Measurements from ENCODE around the gene DLGAP5.
A peak's percentile ranks its signal among the peaks of the same experiment; 100 is the strongest.

Gene DLGAP5

DNA sequence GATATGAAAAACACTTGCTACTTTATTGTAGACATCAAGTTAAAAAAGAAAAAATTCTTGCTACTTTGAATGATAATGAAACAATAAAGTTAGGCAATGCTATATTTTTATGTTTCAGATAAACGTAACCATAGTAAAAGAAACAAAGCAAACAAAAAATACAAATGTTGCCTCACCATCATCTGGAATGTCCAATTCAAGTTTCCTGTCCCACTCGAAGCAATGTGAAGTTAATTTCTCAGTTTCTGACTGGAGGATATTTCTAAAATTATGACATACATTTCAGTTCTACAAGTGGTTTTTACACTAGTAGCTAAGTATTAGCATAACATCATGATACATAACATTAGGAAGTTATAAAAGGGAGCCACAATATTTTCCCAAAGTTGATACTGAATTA is 20.9 kb downstream of the DLGAP5 start:
- Histone ChIP-seq H3K4me3 (ENCODE audit: low read length) (no peak overlapping the region), H4K20me1 (ENCODE audit: control insufficient read depth, insufficient read depth, low read depth, low read length) (no peaks in the 10 kb centered on the region), H3K79me2 (ENCODE audit: control insufficient read depth, low read length) (no peaks in the 10 kb centered on the region), H3K9me2 (replicated peaks; ENCODE audit: control insufficient read depth, low read length) (no peaks in the 10 kb centered on the region), H3F3A (ENCODE audit: control insufficient read depth, insufficient read depth) (no peaks in the 10 kb centered on the region), H3K27ac (ENCODE audit: low read depth, low read length) (no peak overlapping the region), H3K4me1 (ENCODE audit: control insufficient read depth, low read length) (no peaks in the 10 kb centered on the region), H3K4me2 (ENCODE audit: low read length) (no peak overlapping the region), H3K9me3 (ENCODE audit: control insufficient read depth, insufficient read depth, low read length) (no peaks in the 10 kb centered on the region), H3K27me3 (ENCODE audit: control insufficient read depth, low read length) (no peaks in the 10 kb centered on the region), H3K36me3 (ENCODE audit: control insufficient read depth, low read length) (peaks cover 59% of the 10 kb centered on the region)
- TF ChIP-seq, protein P1, sequence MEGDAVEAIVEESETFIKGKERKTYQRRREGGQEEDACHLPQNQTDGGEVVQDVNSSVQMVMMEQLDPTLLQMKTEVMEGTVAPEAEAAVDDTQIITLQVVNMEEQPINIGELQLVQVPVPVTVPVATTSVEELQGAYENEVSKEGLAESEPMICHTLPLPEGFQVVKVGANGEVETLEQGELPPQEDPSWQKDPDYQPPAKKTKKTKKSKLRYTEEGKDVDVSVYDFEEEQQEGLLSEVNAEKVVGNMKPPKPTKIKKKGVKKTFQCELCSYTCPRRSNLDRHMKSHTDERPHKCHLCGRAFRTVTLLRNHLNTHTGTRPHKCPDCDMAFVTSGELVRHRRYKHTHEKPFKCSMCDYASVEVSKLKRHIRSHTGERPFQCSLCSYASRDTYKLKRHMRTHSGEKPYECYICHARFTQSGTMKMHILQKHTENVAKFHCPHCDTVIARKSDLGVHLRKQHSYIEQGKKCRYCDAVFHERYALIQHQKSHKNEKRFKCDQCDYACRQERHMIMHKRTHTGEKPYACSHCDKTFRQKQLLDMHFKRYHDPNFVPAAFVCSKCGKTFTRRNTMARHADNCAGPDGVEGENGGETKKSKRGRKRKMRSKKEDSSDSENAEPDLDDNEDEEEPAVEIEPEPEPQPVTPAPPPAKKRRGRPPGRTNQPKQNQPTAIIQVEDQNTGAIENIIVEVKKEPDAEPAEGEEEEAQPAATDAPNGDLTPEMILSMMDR (IDR thresholded peaks at IDR 0.05; ENCODE audit: low read depth, low read length, poor library complexity, severe bottlenecking), result no peak
- TF ChIP-seq EZH2phosphoT487 (IDR thresholded peaks at IDR 0.05; ENCODE audit: borderline replicate concordance, low read length), result no peak

DNA sequence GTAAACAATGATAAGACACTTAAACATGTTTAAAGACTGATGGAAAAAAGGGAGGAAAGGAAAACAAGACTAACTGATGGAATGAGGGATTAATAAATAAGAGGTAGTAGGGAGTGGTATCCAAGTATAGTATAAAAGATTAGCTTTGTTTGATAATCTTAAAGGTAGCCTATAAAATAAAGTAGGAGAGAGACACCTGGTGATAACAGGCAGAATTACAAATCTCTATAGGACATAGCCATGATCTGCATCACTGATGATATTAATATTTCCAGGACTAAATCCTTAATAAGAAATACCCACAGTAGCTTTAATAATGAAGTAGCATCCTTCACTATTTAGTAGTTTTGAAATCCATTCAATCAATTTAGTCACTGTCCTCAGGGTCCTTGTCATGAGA is 30.4 kb downstream of the DLGAP5 start:
- peaks cover 75% of the 10 kb centered on the region for H3K36me3 ChIP-seq (ENCODE audit: control insufficient read depth, low read length)
- H3K79me2 ChIP-seq (ENCODE audit: control insufficient read depth, low read length), result no peaks in the 10 kb centered on the region
- H3K9me3 ChIP-seq (ENCODE audit: control insufficient read depth, insufficient read depth, low read length), result no peaks in the 10 kb centered on the region
- H3K4me3 ChIP-seq (ENCODE audit: low read length), result no peak overlapping the region
- no peaks in the 10 kb centered on the region for H3K27me3 ChIP-seq (ENCODE audit: control insufficient read depth, low read length)
- TF ChIP-seq, protein P1 (IDR thresholded peaks at IDR 0.05; ENCODE audit: low read depth, low read length, poor library complexity, severe bottlenecking), result peak; percentile 44
- TF ChIP-seq EZH2phosphoT487 (IDR thresholded peaks at IDR 0.05; ENCODE audit: borderline replicate concordance, low read length), result no peak
- H3F3A ChIP-seq (ENCODE audit: control insufficient read depth, insufficient read depth), result peaks cover 2% of the 10 kb centered on the region; the same call in 1 of the 2 replicates
- no peaks in the 10 kb centered on the region for H3K4me1 ChIP-seq (ENCODE audit: control insufficient read depth, low read length)
- H4K20me1 ChIP-seq (ENCODE audit: control insufficient read depth, insufficient read depth, low read depth, low read length), result no peaks in the 10 kb centered on the region
- no peak overlapping the region for H3K27ac ChIP-seq (ENCODE audit: low read depth, low read length)
- no peak overlapping the region for H3K4me2 ChIP-seq (ENCODE audit: low read length)
- no peaks in the 10 kb centered on the region for H3K9me2 ChIP-seq (replicated peaks; ENCODE audit: control insufficient read depth, low read length)

DNA sequence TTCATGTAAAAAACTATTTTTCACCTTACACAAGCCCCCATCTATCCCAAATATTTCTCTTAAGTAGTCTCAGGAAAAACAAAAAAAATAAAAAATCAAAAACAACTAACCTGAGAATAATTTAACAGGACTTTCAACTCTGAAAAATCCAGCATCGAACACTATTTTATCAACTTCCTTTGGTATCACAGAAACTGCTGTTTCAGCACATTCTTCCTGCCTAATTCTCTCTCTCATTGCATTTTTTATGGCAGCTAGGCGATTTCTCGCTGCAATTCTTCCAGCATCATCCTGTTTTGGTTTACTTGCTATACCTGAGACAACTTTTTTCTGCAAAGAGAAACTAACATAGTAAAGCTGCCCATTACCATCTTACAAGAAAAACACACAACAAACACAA is 33.0 kb downstream of the DLGAP5 start:
- Histone ChIP-seq H3K27me3 (ENCODE audit: control insufficient read depth, low read length) (no peaks in the 10 kb centered on the region), H3K36me3 (ENCODE audit: control insufficient read depth, low read length) (peaks cover 71% of the 10 kb centered on the region), H3K27ac (ENCODE audit: low read depth, low read length) (no peak overlapping the region), H3K9me2 (replicated peaks; ENCODE audit: control insufficient read depth, low read length) (no peaks in the 10 kb centered on the region), H3K9me3 (ENCODE audit: control insufficient read depth, insufficient read depth, low read length) (no peaks in the 10 kb centered on the region), H3F3A (ENCODE audit: control insufficient read depth, insufficient read depth) (no peaks in the 10 kb centered on the region), H3K79me2 (ENCODE audit: control insufficient read depth, low read length) (no peaks in the 10 kb centered on the region), H4K20me1 (ENCODE audit: control insufficient read depth, insufficient read depth, low read depth, low read length) (no peaks in the 10 kb centered on the region), H3K4me2 (ENCODE audit: low read length) (no peak overlapping the region), H3K4me1 (ENCODE audit: control insufficient read depth, low read length) (no peaks in the 10 kb centered on the region), H3K4me3 (ENCODE audit: low read length) (no peak overlapping the region)
- TF ChIP-seq, protein P1 (IDR thresholded peaks at IDR 0.05; ENCODE audit: low read depth, low read length, poor library complexity, severe bottlenecking), result no peak
- no peak for TF ChIP-seq EZH2phosphoT487 (IDR thresholded peaks at IDR 0.05; ENCODE audit: borderline replicate concordance, low read length)

DNA sequence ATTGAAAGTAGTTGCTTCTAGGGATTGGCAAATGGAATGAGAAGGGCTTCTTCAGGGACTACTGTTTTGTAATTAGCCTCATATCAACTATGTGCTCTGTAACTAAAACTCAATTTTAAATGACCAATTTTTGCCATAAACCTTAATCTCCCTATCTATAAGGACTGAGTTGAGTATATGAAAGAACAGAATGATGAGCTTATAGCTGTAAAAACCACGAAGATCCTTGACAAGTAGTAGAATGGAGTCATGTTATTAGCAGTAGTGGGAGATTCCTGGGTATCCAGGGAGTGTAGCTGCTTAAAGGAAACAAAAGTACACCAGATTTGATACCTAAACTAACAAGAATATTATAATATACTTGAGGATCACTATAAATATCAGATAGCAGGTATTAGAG is 34.3 kb downstream of the DLGAP5 start:
- Histone ChIP-seq H4K20me1 (ENCODE audit: control insufficient read depth, insufficient read depth, low read depth, low read length) (no peaks in the 10 kb centered on the region), H3K9me2 (replicated peaks; ENCODE audit: control insufficient read depth, low read length) (no peaks in the 10 kb centered on the region), H3K4me2 (ENCODE audit: low read length) (no peak overlapping the region), H3K79me2 (ENCODE audit: control insufficient read depth, low read length) (no peaks in the 10 kb centered on the region), H3K36me3 (ENCODE audit: control insufficient read depth, low read length) (peaks cover 73% of the 10 kb centered on the region), H3K27ac (ENCODE audit: low read depth, low read length) (no peak overlapping the region), H3K4me3 (ENCODE audit: low read length) (no peak overlapping the region), H3K9me3 (ENCODE audit: control insufficient read depth, insufficient read depth, low read length) (no peaks in the 10 kb centered on the region), H3F3A (ENCODE audit: control insufficient read depth, insufficient read depth) (no peaks in the 10 kb centered on the region), H3K27me3 (ENCODE audit: control insufficient read depth, low read length) (no peaks in the 10 kb centered on the region), H3K4me1 (ENCODE audit: control insufficient read depth, low read length) (no peaks in the 10 kb centered on the region)
- TF ChIP-seq EZH2phosphoT487 (IDR thresholded peaks at IDR 0.05; ENCODE audit: borderline replicate concordance, low read length), result no peak
- TF ChIP-seq, protein P1 (IDR thresholded peaks at IDR 0.05; ENCODE audit: low read depth, low read length, poor library complexity, severe bottlenecking), result no peak
